H9 (cell line): ENCODE results near the gene ITGA1. TPM values are rescaled to one million over a fixed set of nuclear protein-coding genes. Genes with fewer than 3 reads are reported as not detected.

Experiments used
- DNase-seq: peaks from one replicate; pipeline ENCODE4 v3.0.0-alpha.2; 2017
- H2AFZ ChIP-seq: one replicate; pipeline ENCODE4 v1.6.1; 2013; ENCODE audit warnings: mild to moderate bottlenecking, low read length, control low read depth, moderate library complexity
- H2AK5ac ChIP-seq: 2 replicates; pipeline ENCODE4 v1.6.1; 2013; ENCODE audit warnings: low read length, control low read depth, mixed read lengths; ENCODE audit not compliant: insufficient read length
- H2BK120ac ChIP-seq: one replicate; pipeline ENCODE4 v1.6.1; 2013; ENCODE audit warnings: low read depth, mild to moderate bottlenecking, low read length, control low read depth, inconsistent platforms; ENCODE audit not compliant: poor library complexity, severe bottlenecking
- H2BK12ac ChIP-seq: 2 replicates; pipeline ENCODE4 v1.6.1; 2013; ENCODE audit warnings: low read length, control low read depth, mixed read lengths, low read depth; ENCODE audit not compliant: insufficient read length
- H2BK15ac ChIP-seq: 2 replicates; pipeline ENCODE4 v1.6.1; 2013; ENCODE audit warnings: low read depth, low read length, control low read depth
- H2BK20ac ChIP-seq: one replicate; pipeline ENCODE4 v1.6.1; 2013; ENCODE audit warnings: low read depth, mild to moderate bottlenecking, low read length, control low read depth, inconsistent platforms; ENCODE audit not compliant: poor library complexity, severe bottlenecking
- H2BK5ac ChIP-seq: 2 replicates; pipeline ENCODE4 v1.6.1; 2013; ENCODE audit warnings: low read length, control low read depth, mixed read lengths; ENCODE audit not compliant: insufficient read length
- H3K14ac ChIP-seq: 2 replicates; pipeline ENCODE4 v1.6.1; 2013; ENCODE audit warnings: low read length, control low read depth; ENCODE audit not compliant: insufficient read depth
- H3K18ac ChIP-seq: 2 replicates; pipeline ENCODE4 v1.6.1; 2013; ENCODE audit warnings: low read depth, mild to moderate bottlenecking, mixed read lengths, low read length, control low read depth; ENCODE audit not compliant: insufficient read length
- H3K23ac ChIP-seq: 2 replicates; pipeline ENCODE4 v1.6.1; 2013; ENCODE audit warnings: low read length, control low read depth, mixed read lengths, low read depth; ENCODE audit not compliant: insufficient read length
- H3K23me2 ChIP-seq: 2 replicates; pipeline ENCODE4 v1.6.1; 2013; ENCODE audit warnings: low read depth, mild to moderate bottlenecking, mixed read lengths, low read length, control low read depth; ENCODE audit not compliant: insufficient read length, poor library complexity, severe bottlenecking
- H3K27ac ChIP-seq: 2 replicates; pipeline ENCODE4 v1.5.1; 2013; ENCODE audit warnings: low read length, control low read depth, mixed read lengths, low read depth; ENCODE audit not compliant: insufficient read length
- H3K27me3 ChIP-seq: 2 replicates; pipeline ENCODE4 v1.6.1; 2013; ENCODE audit warnings: low read length, control low read depth, inconsistent platforms; ENCODE audit not compliant: insufficient read depth
- H3K4ac ChIP-seq: 2 replicates; pipeline ENCODE4 v1.6.1; 2013; ENCODE audit warnings: low read depth, mild to moderate bottlenecking, control low read depth, inconsistent platforms, low read length, moderate library complexity
- H3K4me1 ChIP-seq: 2 replicates; pipeline ENCODE4 v1.6.1; 2013; ENCODE audit warnings: low read length, control low read depth, inconsistent platforms; ENCODE audit not compliant: insufficient read depth
- H3K4me2 ChIP-seq: 2 replicates; pipeline ENCODE4 v1.6.1; 2013; ENCODE audit warnings: low read length, control low read depth, mixed read lengths; ENCODE audit not compliant: insufficient read length, insufficient read depth
- H3K56ac ChIP-seq: 2 replicates; pipeline ENCODE4 v1.6.1; 2013; ENCODE audit warnings: low read depth, mild to moderate bottlenecking, mixed read lengths, low read length, control low read depth; ENCODE audit not compliant: insufficient read length
- H3K79me1 ChIP-seq: 2 replicates; pipeline ENCODE4 v1.6.1; 2013; ENCODE audit warnings: low read depth, mild to moderate bottlenecking, moderate library complexity, low read length, control low read depth, inconsistent platforms; ENCODE audit not compliant: insufficient read depth, poor library complexity, severe bottlenecking
- H3K79me2 ChIP-seq: 2 replicates; pipeline ENCODE4 v1.6.1; 2013; ENCODE audit warnings: low read length, control low read depth, inconsistent platforms; ENCODE audit not compliant: insufficient read depth
- H3K9ac ChIP-seq: 2 replicates; pipeline ENCODE4 v1.6.1; 2013; ENCODE audit warnings: low read length, control low read depth, mixed read lengths; ENCODE audit not compliant: insufficient read length; ENCODE audit errors: extremely low read depth
- H3K9me3 ChIP-seq: one replicate; pipeline ENCODE4 v1.6.1; 2013; ENCODE audit warnings: low read depth, low read length, inconsistent platforms; ENCODE audit not compliant: control insufficient read depth
- H3T11ph ChIP-seq: one replicate; pipeline ENCODE4 v1.6.1; 2013; ENCODE audit warnings: mild to moderate bottlenecking, low read length, control low read depth, inconsistent platforms
- H4K20me1 ChIP-seq: one replicate; pipeline ENCODE4 v1.6.1; 2013; ENCODE audit not compliant: control insufficient read depth, insufficient read length, insufficient read depth
- H4K5ac ChIP-seq: 2 replicates; pipeline ENCODE4 v1.6.1; 2013; ENCODE audit warnings: low read depth, mild to moderate bottlenecking, mixed read lengths, low read length, control low read depth; ENCODE audit not compliant: insufficient read length
- H4K8ac ChIP-seq: replicated peaks from 2 replicates; pipeline ENCODE4 v1.6.1; 2013; ENCODE audit warnings: low read length, control low read depth, mixed read lengths, low read depth; ENCODE audit not compliant: insufficient read length
- H4K91ac ChIP-seq: 2 replicates; pipeline ENCODE4 v1.6.1; 2013; ENCODE audit warnings: low read depth, mild to moderate bottlenecking, moderate library complexity, mixed read lengths, low read length, control low read depth; ENCODE audit not compliant: insufficient read length
- H3K27ac Mint-ChIP-seq, 3 experiments: 2 replicates in 2 of 3; 3 replicates in 1 of 3; pipeline ENCODE4 v1.8.0; 2020 to 2021; ENCODE audit warnings: mixed read lengths in 3 of 3, mild to moderate bottlenecking in 1 of 3, moderate library complexity in 1 of 3
- H3K27me3 Mint-ChIP-seq: 2 replicates; pipeline ENCODE4 v1.8.0; 2021; ENCODE audit warnings: low read depth, mild to moderate bottlenecking, moderate library complexity, mixed read lengths
- H3K36me3 Mint-ChIP-seq, 3 experiments: 2 replicates in 2 of 3; 3 replicates in 1 of 3; pipeline ENCODE4 v1.8.0; 2020 to 2021; ENCODE audit warnings: low read depth in 3 of 3, mixed read lengths in 3 of 3; ENCODE audit not compliant: insufficient read depth in 1 of 3
- H3K4me1 Mint-ChIP-seq, 2 experiments: 2 replicates each; pipeline ENCODE4 v1.8.0; 2020; ENCODE audit warnings: mixed read lengths in 2 of 2
- H3K4me3 Mint-ChIP-seq, 2 experiments: 2 replicates in 1 of 2; 3 replicates in 1 of 2; pipeline ENCODE4 v1.8.0; 2020 to 2021; ENCODE audit warnings: mild to moderate bottlenecking in 2 of 2, mixed read lengths in 2 of 2, moderate library complexity in 1 of 2
- H3K9me3 Mint-ChIP-seq, 2 experiments: 2 replicates in 1 of 2; 3 replicates in 1 of 2; pipeline ENCODE4 v1.8.0; 2020; ENCODE audit warnings: mild to moderate bottlenecking in 2 of 2, mixed read lengths in 2 of 2, moderate library complexity in 1 of 2
- CTCF ChIP-seq: fragments of 200-600 bp; sonication (generic); conservative IDR thresholded peaks from 3 replicates; pipeline ENCODE4 v1.8.0; 2021; ENCODE audit warnings: antibody characterized with exemption, mild to moderate bottlenecking
- WGBS: extraction: QIAGEN DNeasy Blood & Tissue Kit; methylation state at CpG from one replicate; pipeline ENCODE4 v1.1.7; 2013; ENCODE audit warnings: missing lambda C conversion rate, low lambda C conversion rate, mixed read lengths; ENCODE audit not compliant: insufficient read length; ENCODE audit errors: extremely low coverage; 5-methylcytosine and 5-hydroxymethylcytosine counted together
- total RNA-seq: library from RNA; stranded (reverse); gene quantifications from 2 replicates; pipeline ENCODE4 v1.2.1, GENCODE V29; 2021

Gene ITGA1
- total RNA-seq, 1 experiment from 2014 or later: 3.9 TPM

GRCh38 chr5:53002491-53002890, 214.8 kb downstream of the ITGA1 start:
- H3K27ac ChIP-seq: no peak overlapping the region
- no peaks in the 10 kb centered on the region; a peak in 1 of 7 replicates for H3K36me3 Mint-ChIP-seq
- no peaks in the 10 kb centered on the region for H3K4me1 Mint-ChIP-seq
- no peak overlapping the region for H2AK5ac ChIP-seq
- H3K79me1 ChIP-seq: no peaks in the 10 kb centered on the region
- DNase-seq: no peak
- no peak overlapping the region for H3K18ac ChIP-seq
- H2BK15ac ChIP-seq: no peak overlapping the region
- H3K27me3 Mint-ChIP-seq: no peaks in the 10 kb centered on the region
- no CpG with 5 or more reads among the region's 1 CpG for WGBS
- no peak overlapping the region for H4K91ac ChIP-seq
- H3K23me2 ChIP-seq: no peaks in the 10 kb centered on the region
- H3T11ph ChIP-seq: no peak overlapping the region
- H2AFZ ChIP-seq: no peak overlapping the region
- H4K5ac ChIP-seq: no peak overlapping the region
- TF ChIP-seq CTCF: no peak
- H3K23ac ChIP-seq: no peak overlapping the region
- no peak overlapping the region for H3K14ac ChIP-seq
- H3K9ac ChIP-seq: no peak overlapping the region
- no peak overlapping the region for H2BK5ac ChIP-seq
- no peak overlapping the region for H3K4ac ChIP-seq
- H3K27me3 ChIP-seq: no peaks in the 10 kb centered on the region
- H3K9me3 ChIP-seq: no peaks in the 10 kb centered on the region
- H2BK12ac ChIP-seq: no peak overlapping the region
- H2BK120ac ChIP-seq: no peak overlapping the region
- H3K56ac ChIP-seq: no peak overlapping the region
- no peak overlapping the region for H3K4me2 ChIP-seq
- no peaks in the 10 kb centered on the region; the same call in 1 of the 2 replicates for H3K79me2 ChIP-seq
- no peak overlapping the region for H2BK20ac ChIP-seq
- H4K20me1 ChIP-seq: no peaks in the 10 kb centered on the region
- no peak overlapping the region for H4K8ac ChIP-seq
- no peaks in the 10 kb centered on the region for H3K9me3 Mint-ChIP-seq
- no peak overlapping the region for H3K27ac Mint-ChIP-seq
- no peaks in the 10 kb centered on the region for H3K4me1 ChIP-seq
- no peak overlapping the region for H3K4me3 Mint-ChIP-seq
